ENCODE data around the gene CELF5.

GRCh38 chr19:3257071-3257470, 32.6 kb downstream of the CELF5 start:
- TF ChIP-seq POLR2AphosphoS5 (IDR thresholded peaks at IDR 0.05; ENCODE audit: borderline replicate concordance, low read depth, low read length), result no peak
- no peak for TF ChIP-seq EZH2 (IDR thresholded peaks at IDR 0.05)
